HG03108 (cell line): ENCODE results near the gene TFF2.

Experiments
- ATAC-seq: cut with Tn5 transposase; IDR thresholded peaks from one replicate; pipeline ENCODE4 v1.9.1; 2021; ENCODE audit warnings: moderate library complexity; ENCODE audit not compliant: unreplicated experiment

The TFF2 gene

GRCh38 chr21:42321231-42321630, 29.6 kb downstream of the TFF2 start:
- no peak for ATAC-seq

DNA sequence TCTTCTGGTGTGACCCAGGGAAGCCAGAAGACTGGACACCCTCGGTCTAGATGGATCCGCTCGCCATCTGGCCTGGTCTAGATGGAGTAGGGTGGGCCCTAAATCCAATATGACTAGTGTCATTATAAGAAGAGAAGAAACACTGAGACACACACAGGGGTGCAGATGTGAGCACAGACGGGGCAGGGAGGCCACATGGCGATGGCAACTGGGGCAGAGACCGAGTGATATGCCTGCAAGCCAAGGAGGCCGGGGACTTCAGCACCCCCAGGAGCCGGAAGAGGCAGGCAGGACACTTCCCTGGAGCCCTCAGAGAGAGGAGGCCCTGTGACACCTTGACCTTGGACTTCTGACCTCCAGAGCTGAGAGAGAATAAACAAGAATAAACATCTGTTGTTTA, 30.0 kb downstream of the TFF2 start:
- ATAC-seq: no peak

- ATAC-seq: no peak
Measured at GRCh38 chr21:42319851-42320572, 30.8 kb downstream of the TFF2 start.

DNA sequence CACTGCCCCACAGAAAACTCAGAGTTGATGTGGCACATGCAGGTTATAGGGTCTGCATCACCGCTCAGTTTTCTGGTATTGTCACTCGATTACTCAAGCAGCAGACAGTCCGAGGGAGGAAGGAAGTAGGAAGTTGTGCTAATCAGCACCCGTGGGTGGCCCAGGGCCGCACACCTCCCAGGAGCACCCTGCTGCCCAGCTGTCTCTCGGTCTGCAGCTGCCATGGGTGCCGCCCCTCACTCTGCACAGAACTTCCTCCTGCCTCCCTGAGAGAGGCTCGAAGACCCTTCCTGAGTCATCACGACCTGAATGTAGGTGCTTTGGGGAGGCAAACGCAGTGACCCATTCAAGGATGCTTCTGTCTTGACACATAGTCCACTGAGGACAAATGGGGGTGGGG, 31.4 kb downstream of the TFF2 start:
- no peak for ATAC-seq

GRCh38 chr21:42317826-42318746, 32.7 kb downstream of the TFF2 start:
- ATAC-seq: no peak

- no peak for ATAC-seq
Measured at GRCh38 chr21:42317341-42317741, 33.5 kb downstream of the TFF2 start.

- no peak for ATAC-seq
Measured at GRCh38 chr21:42316891-42317290, 33.9 kb downstream of the TFF2 start.

DNA sequence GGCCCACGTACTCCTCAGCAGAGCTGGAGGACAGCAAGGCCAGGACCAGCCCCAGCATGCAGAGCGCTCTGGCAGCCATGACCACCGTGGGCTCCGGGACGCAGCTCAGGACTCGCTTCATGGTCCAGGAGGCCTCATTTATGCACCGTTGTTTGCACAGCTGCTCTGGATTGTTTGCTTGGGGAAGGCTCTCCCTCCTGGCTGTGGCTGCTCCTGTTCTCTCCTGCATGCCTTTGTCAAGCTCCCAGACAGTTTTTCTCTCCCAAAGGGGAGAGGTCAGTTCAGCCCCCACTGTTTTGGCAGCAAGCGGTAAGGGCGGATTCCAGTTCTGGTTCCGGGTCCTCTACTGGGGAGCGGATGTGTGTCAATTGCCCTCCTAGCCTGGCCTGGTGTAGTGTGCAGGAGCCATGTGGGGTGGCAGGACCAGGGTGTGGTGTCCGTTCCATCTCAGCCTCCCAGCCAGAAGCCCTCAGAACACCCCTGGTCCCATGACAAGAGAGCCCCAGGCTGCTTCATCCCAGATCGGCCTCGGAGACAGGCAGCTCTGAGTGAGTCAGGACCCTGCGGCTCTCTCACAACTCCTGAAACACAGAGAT, 35.4 kb downstream of the TFF2 start, which contains the start of gene TFF3:
Gene TFF3 (minus strand): TSS at position 114 of the 596 bp plus-strand sequence. CDS start 35 bp downstream, at position 79.
- ATAC-seq: no peak

GRCh38 chr21:42314616-42315295, 36.0 kb downstream of the TFF2 start:
- ATAC-seq: no peak

DNA sequence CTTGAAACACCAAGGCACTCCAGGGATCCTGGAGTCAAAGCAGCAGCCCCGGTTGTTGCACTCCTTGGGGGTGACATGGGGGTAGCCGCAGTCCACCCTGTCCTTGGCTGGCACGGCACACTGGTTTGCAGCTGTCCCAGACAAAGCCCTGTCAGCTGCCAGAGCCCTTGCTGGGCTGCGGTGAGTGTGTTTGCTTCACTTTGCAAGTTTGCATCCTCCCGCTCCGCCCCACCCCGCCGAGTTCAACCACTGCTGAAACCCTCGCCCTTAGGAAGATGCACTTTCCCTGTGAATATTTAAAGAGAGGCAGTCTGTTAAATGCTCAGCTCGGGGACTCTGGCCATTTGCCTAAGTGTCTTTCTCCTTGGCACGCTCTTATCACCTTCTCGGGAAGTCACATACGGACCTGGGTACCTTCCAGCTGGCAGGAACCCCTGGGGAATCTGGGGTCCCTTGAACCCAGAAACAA, 37.3 kb downstream of the TFF2 start:
- ATAC-seq: no peak

- ATAC-seq: no peak
Measured at GRCh38 chr21:42312626-42313104, 38.1 kb downstream of the TFF2 start.

DNA sequence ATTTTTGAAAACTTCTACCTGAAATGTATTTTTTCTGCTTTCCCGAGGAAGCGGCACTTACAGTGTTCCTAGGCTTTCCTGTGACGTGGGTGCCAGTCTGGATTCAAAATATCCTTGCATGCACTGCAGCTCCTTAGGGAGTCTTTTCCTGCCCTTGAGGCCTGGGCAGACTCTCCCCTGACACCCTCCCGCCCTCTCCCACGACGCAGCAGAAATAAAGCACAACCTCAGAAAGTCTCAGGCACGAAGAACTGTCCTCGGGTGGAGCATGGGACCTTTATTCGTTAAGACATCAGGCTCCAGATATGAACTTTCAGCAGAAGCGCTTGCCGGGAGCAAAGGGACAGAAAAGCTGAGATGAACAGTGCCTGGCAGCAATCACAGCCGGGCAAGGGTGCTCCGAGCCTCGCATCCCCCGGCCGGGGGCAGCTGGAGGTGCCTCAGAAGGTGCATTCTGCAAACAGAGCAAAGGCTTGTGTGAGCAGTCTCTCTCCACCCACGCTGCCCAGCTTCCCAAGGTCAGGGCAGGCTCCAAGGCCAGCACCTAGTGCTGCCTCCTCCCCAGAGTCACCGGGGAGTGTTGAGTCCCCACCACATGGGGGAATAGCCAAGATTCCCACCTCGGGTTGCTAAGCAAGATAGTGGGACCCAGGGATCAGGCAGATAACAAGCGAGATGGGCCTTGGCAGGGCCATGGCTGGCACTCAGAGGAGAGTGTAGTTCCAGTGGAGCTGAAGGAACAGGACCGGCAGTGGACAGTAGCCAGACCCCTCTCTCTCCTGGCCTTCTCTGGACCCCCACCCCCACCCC, 38.8 kb downstream of the TFF2 start:
- no peak for ATAC-seq

- no peak for ATAC-seq
Measured at GRCh38 chr21:42311160-42311559, 39.6 kb downstream of the TFF2 start.

GRCh38 chr21:42310411-42311001, 40.3 kb downstream of the TFF2 start:
- no peak for ATAC-seq

DNA sequence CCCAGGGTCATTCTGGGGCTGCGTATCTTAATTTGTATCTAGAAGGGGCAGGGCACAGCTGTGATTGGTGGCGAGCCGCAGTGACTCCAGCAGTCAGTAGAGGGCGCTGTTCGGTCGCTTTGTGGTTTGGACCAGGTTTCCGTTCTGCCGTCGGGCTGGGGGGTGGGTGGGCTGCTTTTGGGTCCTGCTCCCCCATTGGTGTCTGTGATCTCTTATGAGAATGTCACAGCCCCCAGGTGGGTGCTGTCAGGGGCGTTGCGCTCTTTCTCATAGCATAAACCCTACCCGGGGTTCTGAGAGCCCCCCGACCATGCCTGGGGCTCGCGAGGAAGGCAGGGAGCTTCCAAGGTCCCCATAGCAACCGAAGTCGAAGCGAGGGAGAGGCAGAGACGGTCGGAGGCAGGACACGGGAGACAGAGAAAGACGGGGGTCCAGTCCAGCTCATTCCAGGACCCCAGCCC, 41.0 kb downstream of the TFF2 start:
- no peak for ATAC-seq

- no peak for ATAC-seq
Measured at GRCh38 chr21:42308914-42309752, 41.7 kb downstream of the TFF2 start.

- no peak for ATAC-seq
Measured at GRCh38 chr21:42308161-42308913, 42.5 kb downstream of the TFF2 start.

GRCh38 chr21:42307106-42307505, 43.7 kb downstream of the TFF2 start:
- ATAC-seq: no peak
